Superior temporal gyrus (tissue), 1 donor: ENCODE measurements around the gene PIK3R6.
"Not testable (repeated sequence)": the region's sequence is repeated elsewhere in the genome, so short reads cannot be mapped to it uniquely, and the experiment has no call there.

Experiments
- DNase-seq: peaks from one replicate; pipeline ENCODE4 v3.0.0-alpha.2; 2016; ENCODE audit errors: extremely low spot score

The PIK3R6 gene

DNA sequence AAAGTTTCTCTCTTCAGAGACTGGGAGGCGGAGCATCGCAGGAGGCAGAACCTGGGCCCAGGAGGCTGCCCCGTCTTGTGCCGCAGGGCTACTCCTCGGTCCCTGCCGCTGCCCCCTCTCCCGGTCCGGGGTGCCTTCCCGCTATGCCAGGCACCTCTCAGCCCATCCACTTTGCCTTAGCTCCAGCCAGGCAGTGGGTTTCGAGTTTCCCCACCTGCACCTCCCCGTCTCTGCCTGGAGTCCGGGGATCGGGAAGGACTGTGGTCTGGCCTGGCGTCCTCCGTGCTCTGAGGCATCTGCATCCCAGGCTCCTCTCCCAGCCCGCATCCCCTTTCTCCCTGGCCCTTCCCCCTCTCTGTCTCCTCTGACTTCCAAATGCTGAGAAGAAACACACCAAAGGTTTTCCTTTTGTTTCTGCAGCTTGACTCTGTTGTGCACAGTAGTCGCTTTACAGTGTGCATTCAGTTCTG, 26.8 kb upstream of the PIK3R6 start:
- no peak for DNase-seq

DNA sequence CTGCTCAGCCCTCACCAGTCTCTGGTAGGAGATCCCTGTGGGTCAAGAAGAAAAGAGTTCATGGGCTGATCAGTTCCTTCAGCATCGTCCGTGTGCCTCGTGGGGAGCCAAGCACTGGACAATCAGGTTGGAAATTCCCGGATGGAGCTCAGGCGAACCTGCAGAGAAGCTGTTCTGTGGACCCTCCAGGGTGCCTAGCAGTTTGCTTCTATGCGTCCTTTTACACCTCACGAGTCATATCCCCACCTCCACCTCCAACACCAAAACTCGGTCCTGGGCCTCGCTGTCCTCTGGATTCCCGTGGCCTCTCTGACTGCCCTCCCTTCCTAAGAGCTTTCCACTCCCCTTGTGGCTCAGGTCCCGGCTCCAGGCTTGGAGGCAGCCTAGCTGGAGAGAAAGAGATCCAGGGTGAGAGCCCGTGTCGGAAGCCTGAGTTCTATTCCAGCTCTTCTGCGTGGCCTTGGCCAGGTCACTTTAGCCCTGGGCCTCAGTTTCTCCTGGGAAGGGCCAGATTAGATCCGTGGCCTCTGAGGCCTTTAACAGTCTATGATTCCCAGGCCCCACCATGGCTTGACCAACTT, 26.2 kb upstream of the PIK3R6 start:
- DNase-seq = no peak

- no peak for DNase-seq
These were observed 25.6 kb upstream of the PIK3R6 start for GRCh38 chr17:8893059-8893458.

DNA sequence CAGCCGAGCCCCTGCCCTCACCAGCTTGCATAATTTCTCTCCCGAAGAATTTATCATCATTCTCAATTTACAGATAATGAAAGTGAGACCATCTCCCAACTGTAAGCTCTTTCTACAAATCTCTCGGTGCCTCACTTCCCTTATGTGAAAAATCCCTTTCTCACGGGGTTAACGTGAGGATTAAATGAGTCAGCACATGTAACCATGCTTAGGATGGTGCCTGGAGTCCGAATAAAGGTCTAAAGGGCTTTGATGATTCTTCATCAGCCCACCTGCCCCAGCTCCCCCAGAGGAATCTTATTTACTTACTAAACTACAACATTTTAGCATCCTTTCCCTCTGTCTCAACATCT, 24.8 kb upstream of the PIK3R6 start:
- DNase-seq = no peak

DNA sequence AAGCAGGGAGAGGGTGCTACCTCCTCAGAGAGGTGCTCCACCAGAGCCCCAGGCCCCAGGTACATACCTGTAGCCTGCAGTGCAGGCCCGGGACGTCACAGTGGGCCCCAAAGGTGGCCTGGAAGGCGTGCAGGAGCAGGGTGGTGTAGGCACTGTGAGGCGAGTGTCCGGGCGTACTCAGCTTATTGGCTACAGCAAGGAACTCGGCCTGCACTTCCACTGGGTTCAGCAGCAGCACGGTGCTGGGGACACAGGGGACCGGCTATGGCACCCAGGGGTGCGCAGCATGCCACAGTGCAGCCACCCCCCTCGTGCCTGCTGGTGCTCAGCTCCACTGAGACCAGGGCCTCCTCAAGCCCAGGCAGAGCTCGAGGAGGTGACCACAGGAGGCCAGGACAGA, 23.2 kb upstream of the PIK3R6 start:
- DNase-seq = no peak

DNA sequence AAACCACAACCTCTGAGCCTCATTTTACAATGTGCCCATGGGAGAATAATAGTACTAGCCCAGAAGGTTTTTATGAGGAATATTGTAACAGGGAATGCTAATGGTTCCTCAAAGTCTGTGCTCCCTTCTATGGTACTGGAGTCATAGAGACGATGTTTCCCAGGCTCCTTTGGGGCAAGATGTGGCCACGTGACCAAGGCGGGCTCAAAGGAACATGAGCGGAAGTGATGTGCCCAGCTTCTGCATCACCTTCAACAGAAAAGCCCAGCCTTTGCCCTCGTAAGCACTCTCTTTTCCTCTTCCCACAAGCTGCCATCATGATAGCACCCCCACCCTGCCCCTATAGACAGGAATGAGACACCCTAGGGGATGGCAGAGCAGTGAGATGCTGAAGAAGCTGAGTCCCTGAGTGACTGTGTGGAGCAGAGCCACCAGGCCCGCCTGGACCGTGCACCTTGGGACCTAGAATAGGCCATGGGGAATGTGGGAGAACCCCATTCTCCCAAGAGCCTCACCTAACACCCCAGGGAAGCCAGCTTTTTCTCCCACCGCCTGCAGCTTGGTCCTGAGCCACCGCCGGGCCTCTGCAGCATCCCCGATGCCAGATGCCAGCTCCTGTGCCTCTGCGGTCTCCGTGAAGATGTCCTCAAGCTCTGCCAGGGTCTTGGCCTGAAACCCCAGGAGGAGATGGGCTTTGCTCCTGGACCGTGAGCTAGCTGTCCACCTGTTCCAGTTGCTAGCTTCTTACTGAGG, 22.2 kb upstream of the PIK3R6 start:
- DNase-seq = no peak

DNA sequence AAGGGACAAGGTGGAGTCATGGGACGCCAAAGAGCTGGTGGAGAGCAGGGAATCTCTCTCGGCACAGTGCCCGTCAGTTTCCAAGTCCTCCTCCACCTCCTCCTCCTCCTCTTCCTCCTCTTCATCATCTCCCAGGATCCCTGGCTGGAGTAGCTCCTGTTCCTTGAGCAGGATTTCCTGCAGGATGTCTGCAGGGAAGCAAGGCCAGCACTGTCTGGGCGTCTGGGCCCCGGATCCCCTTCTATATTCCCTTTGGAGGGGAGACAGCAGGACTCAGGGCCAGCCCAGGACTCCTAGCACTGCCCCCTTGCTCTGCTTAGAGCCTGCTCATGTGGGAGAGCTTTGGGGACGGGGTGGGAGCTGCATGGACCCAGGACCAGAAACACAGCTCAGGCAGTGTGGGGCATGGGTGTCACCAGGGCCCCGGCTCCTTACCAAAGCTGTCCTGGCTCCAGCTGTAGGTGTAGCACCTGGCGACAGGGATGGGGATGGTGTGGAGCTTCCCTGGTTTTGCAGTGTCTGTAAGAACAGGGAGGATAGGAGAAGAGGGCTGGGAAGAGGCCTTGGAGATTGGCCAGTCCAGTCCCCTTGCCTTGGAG, 21.3 kb upstream of the PIK3R6 start:
- no peak for DNase-seq

GRCh38 chr17:8887834-8888703, 20.6 kb upstream of the PIK3R6 start:
- no peak for DNase-seq

DNA sequence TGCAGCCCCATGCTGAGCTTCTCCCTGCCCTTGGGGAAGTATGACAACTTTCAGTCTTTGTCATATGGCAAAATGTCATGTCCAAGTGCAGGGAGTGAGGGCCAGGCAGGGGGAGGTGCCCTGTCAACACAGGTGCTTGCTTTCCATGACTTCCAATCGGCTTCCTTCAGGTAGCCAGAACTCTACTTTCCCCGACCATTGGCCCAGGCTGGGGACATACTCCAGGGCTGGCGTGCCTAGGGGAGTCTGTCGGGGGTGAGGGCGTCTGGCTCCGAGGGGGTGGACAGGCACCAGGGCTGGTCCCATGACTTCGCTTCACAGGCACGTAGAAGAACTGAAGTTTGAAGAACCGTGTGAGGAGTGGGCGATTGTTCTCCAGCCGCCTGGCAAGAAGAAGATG, 19.8 kb upstream of the PIK3R6 start:
- no peak for DNase-seq

DNA sequence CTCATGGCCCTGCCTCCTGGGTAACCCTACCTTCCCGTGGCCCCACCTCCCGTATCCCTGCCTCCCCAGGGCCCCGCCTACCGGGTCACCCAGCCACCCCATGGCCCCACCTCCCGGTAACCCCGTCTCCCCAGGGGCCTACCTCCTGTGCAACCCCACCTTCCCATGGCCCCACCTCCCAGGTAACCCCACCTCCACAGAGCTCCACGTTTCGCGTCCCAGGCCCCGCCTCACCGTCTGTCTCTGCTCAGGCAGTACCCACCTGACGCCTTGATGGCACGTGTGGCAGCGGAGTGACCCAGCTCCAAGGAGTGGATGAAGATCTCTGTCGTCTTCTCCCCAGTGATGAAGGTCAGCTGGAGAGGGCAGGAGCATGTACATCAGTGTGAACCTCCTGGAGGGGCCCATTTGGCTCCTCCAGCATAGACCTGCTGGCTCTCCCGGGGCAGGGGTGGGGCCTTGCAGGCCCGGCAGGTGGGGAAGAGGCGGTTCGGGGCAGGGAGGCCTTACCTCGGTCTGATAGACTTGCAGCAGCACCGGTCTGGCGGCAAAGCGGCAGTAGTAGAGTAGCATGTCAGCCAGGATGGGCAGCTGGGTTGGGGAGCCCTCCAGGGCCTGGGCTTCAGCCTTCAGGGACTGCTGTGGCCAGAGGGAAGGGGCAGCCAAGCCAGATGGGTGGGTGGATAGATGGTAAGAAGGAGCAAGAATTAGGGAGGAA, 18.7 kb upstream of the PIK3R6 start:
- DNase-seq = no peak

GRCh38 chr17:8885163-8885966, 17.9 kb upstream of the PIK3R6 start:
- DNase-seq = not testable (repeated sequence)

- no peak for DNase-seq
These were observed 17.0 kb upstream of the PIK3R6 start for GRCh38 chr17:8884336-8884990.

DNA sequence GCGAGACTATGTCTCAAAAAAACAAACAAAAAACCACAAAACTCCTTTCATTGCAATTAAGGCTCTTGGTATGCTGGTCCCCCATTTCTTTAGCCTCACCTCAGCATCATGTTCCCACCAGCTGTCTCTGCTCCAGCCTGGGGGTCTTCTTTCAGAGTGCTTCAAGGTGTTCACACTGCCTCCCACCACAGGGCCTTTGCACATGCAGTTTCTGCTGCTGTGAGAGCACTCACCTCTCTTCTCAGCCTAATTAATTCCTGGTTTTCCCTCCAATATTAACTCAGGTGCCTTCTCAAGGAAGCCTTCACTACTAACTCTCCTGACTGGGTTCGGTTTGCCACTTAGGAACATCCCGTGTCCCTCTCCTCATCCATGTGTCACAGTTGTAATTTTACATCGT, 15.9 kb upstream of the PIK3R6 start:
- DNase-seq = no peak

DNA sequence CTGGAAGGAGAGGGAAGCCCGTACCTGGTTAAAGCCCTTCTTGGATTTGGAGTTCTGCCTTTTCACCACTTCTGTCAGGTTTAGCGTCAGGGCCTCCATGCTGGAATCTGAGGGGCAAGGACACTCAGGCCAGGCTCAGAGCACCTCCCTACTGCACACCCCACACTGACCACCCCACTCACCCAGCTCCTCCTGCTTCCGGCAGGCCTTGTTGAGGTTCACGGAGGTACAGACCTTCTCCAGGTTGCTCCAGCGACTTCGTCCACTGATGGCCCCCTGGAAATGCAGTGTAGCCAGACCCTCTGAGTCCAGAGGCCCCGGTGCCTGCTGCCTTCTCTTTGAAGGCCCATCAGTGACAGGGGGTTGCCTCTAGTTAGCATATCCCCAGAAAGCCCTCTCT, 14.1 kb upstream of the PIK3R6 start:
- DNase-seq = no peak

DNA sequence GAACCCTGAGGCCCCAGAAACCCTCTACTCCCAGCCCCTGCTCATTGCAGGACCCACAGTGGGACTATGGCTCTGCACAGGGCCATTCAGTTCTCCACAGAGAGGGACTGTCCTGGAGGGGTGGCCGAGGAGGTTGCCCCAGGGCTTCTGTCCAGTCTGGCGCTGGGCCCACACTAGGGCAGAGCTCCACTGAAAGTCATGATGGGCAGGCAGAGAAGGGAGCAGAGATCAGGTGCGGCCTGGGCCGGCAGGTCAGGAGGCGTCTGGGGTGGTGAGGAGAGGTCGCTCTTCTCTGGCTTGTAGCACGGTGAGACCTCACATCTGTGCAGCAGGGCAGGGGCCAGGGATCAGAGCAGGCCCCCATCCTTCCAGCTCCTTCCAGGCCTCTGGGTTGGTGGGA, 13.0 kb upstream of the PIK3R6 start:
- no peak for DNase-seq

GRCh38 chr17:8879410-8879809, 11.9 kb upstream of the PIK3R6 start:
- no peak for DNase-seq

GRCh38 chr17:8877984-8878383, 10.5 kb upstream of the PIK3R6 start:
- DNase-seq = no peak

DNA sequence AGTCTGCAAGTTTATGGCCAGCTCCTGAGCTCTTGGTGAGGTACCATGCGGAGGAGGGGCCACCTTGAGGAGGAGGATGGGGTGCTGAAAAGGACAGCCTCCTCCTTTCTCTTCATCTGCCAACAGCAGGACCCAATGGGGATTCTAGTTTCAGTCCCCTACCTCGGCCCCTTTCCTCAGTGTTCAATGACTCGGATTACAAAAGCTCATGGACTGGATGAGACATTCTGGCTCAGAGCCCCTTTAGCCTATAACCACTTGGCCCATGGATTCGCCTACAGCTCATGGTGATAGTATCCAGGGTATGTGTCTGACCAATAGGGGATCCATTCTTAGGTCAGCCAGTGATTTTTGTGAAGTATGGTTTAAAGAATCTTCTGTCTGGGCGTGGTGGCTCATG, 8.5 kb upstream of the PIK3R6 start:
- DNase-seq = no peak

DNA sequence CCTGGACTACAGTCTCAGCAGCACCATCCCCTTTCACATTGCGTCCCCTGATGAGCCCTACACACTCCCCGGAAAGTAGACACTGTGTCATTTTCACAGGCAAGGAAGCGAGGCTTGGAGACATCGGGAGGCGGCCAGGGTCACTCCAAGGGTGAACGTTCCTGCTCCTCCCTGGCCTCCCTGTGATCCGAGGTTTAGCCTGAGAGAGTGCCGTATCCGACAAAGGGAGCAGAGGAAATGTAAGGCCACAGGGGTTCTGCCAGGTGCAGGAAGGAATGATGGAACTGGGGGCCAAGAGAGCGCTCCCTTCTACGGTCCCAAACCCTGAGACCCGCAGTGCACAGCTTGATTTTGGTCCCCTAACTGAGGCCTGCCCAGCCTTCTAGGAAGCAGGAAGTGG, 8.0 kb upstream of the PIK3R6 start:
- no peak for DNase-seq
